ENCODE data around the gene RB1. TPM values are rescaled to one million over a fixed set of nuclear protein-coding genes. Genes with fewer than 3 reads are reported as not detected.

Gene RB1
- total and polyA plus RNA-seq, 2 experiments from 2014 or later: 25.5 to 31.0 TPM

DNA sequence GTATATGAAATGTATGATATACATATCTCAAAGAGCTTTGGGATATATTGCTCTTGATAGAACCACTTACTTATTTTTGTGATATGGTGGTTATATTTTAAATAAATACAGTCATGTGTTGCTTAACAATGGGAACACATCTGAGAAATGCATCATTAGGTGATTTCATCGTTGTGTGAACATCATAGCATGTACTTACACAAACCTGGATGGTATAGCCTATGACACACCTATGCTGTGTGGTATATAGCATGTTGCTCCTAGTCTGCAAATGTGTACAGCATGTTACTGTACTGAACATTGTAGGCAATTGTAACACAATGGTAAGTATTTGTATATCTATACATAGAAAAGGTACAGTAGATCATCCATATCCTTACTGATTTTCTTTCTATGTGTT lies 7.7 kb downstream of the RB1 start:
- peaks cover 98% of the 10 kb centered on the region for H3K79me2 ChIP-seq (ENCODE audit: insufficient read depth)

DNA sequence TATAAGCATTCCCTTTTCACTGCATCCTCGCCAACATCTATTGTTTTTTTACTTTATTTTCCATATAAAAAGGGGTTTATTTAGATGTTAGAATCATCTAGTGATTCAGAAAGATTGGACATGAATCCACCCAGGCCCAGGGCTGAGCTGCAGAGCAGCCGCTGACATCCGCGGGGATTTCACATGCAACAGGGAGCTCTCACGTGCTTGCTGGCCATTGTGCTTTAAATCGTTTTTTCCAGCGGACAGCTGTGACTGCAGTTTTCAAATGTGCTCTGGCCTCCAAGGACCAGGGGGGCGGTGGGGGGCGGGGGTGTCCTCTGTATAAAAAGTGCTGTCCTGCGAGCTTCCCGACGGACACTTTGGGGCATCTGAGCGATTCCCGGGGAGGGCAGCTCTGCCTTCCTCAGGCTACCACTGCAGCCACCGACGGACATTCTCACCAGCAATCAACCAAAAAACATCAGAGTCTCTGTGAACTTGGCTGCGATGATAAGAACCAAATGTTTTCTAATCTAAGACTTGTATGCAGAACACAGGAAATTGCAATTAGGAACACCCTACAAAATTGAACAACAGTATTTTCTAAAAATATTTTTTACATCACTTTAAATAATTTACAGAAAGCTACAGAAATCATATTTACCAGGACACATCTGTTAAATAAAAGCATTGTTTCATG lies 12.6 kb downstream of the RB1 start:
- Histone ChIP-seq H3F3A (ENCODE audit: insufficient read depth) (no peaks in the 10 kb centered on the region), H3K9me3 (ENCODE audit: low read depth) (no peaks in the 10 kb centered on the region), H3K36me3 (ENCODE audit: low read depth) (peaks cover 5% of the 10 kb centered on the region; the same call in 1 of the 2 replicates), H4K20me1 (ENCODE audit: insufficient read depth) (no peaks in the 10 kb centered on the region), H3K27me3 (replicated peaks; ENCODE audit: insufficient read depth) (no peaks in the 10 kb centered on the region), H3K79me2 (ENCODE audit: insufficient read depth) (peaks cover 79% of the 10 kb centered on the region), H2AFZ (no peak overlapping the region), H3K4me1 (ENCODE audit: insufficient read depth) (no peaks in the 10 kb centered on the region), H3K27ac (no peak overlapping the region), H3K4me3 (no peak overlapping the region), H3K9me2 (ENCODE audit: insufficient read depth) (no peaks in the 10 kb centered on the region), H3K9ac (no peak overlapping the region), H3K4me2 (ENCODE audit: unreplicated experiment) (no peak overlapping the region)
- DNase-seq: no peak
- 85% methylated on average over 15 to 17 of the region's 17 CpGs for WGBS, 2 experiments (ENCODE audit: low coverage in 1 of 2, low lambda C conversion rate in 2 of 2, missing lambda C conversion rate in 2 of 2)
- TF ChIP-seq EZH2 (IDR thresholded peaks at IDR 0.05; ENCODE audit: insufficient read depth, poor library complexity, severe bottlenecking) (no peak), EZH2phosphoT487 (IDR thresholded peaks at IDR 0.05; ENCODE audit: insufficient read depth, low read depth) (no peak)
- in situ Hi-C loops (cut with MboI): no loop called here

More for the DNA sequence above, 7.7 kb downstream of the RB1 start:
- Histone ChIP-seq H3K36me3 (ENCODE audit: low read depth) (peaks cover 15% of the 10 kb centered on the region), H3K4me2 (ENCODE audit: unreplicated experiment) (no peak overlapping the region), H3K27me3 (replicated peaks; ENCODE audit: insufficient read depth) (no peaks in the 10 kb centered on the region), H2AFZ (no peak overlapping the region), H3F3A (ENCODE audit: insufficient read depth) (no peaks in the 10 kb centered on the region), H3K9ac (no peak overlapping the region), H3K9me3 (ENCODE audit: low read depth) (no peaks in the 10 kb centered on the region), H3K4me3 (no peak overlapping the region), H4K20me1 (ENCODE audit: insufficient read depth) (no peaks in the 10 kb centered on the region), H3K27ac (no peak overlapping the region), H3K9me2 (ENCODE audit: insufficient read depth) (no peaks in the 10 kb centered on the region), H3K4me1 (ENCODE audit: insufficient read depth) (0 out of 2 replicates have a peak, but pooled peaks cover 5% of the 10 kb centered on the region)
- no peak for TF ChIP-seq EZH2phosphoT487 (IDR thresholded peaks at IDR 0.05; ENCODE audit: insufficient read depth, low read depth)
- no peak for TF ChIP-seq EZH2 (IDR thresholded peaks at IDR 0.05; ENCODE audit: insufficient read depth, poor library complexity, severe bottlenecking)
- no peak for DNase-seq
- in situ Hi-C loops (cut with MboI): no loop called here
- WGBS, 2 experiments (ENCODE audit: low coverage in 1 of 2, low lambda C conversion rate in 2 of 2, missing lambda C conversion rate in 2 of 2): 95 to 100% methylated on average over 1 of the region's 1 CpG

DNA sequence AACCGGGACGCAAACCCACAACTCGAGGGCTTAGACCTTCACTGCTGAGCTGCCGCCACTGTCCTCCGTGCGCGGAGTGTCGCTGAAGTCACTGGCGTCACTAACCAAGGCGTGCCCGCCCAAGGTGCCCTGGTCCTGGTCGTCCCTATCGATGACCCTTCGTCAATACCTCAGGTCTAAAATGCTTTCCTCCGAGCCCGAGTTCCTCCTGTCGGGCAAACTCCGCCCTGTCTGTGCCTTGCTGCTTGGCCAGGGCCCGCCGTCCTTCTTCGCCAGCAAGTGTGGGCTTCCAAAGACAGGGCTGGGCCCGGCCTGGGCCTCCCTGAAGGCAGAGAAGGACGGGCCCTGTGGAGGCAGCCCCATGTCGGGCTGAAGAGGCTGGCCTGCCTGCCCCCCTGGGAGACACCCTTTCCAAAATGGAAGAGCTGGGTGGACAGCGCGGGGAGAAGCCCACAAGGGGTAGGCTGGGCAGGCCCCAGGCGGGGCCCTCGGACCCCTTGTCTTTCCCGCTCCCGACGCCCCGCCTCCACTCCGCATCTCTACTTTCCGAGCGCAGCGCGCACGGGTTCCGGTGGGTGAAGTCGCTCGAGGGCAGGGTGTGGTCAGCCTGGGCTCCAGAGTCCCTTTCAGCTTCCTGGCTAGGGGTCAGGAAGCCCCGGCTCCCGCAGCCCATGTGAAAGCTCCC lies 13.4 kb downstream of the RB1 start:
- in situ Hi-C loops (cut with MboI): no loop called here
- Histone ChIP-seq H3K79me2 (ENCODE audit: insufficient read depth) (peaks cover 80% of the 10 kb centered on the region), H3K27me3 (replicated peaks; ENCODE audit: insufficient read depth) (no peaks in the 10 kb centered on the region), H4K20me1 (ENCODE audit: insufficient read depth) (no peaks in the 10 kb centered on the region), H3F3A (ENCODE audit: insufficient read depth) (no peaks in the 10 kb centered on the region), H3K4me3 (no peak overlapping the region), H3K36me3 (ENCODE audit: low read depth) (peaks cover 4% of the 10 kb centered on the region; the same call in 1 of the 2 replicates), H3K4me2 (ENCODE audit: unreplicated experiment) (no peak overlapping the region), H2AFZ (no peak overlapping the region), H3K9me2 (ENCODE audit: insufficient read depth) (no peaks in the 10 kb centered on the region), H3K9me3 (ENCODE audit: low read depth) (no peaks in the 10 kb centered on the region), H3K4me1 (ENCODE audit: insufficient read depth) (no peaks in the 10 kb centered on the region), H3K27ac (no peak overlapping the region), H3K9ac (no peak overlapping the region)
- WGBS, 2 experiments (ENCODE audit: low coverage in 1 of 2, low lambda C conversion rate in 2 of 2, missing lambda C conversion rate in 2 of 2): 91 to 93% methylated on average over 35 to 43 of the region's 43 CpGs
- TF ChIP-seq EZH2 (IDR thresholded peaks at IDR 0.05; ENCODE audit: insufficient read depth, poor library complexity, severe bottlenecking) (no peak), EZH2phosphoT487 (IDR thresholded peaks at IDR 0.05; ENCODE audit: insufficient read depth, low read depth) (no peak)
- no peak for DNase-seq

DNA sequence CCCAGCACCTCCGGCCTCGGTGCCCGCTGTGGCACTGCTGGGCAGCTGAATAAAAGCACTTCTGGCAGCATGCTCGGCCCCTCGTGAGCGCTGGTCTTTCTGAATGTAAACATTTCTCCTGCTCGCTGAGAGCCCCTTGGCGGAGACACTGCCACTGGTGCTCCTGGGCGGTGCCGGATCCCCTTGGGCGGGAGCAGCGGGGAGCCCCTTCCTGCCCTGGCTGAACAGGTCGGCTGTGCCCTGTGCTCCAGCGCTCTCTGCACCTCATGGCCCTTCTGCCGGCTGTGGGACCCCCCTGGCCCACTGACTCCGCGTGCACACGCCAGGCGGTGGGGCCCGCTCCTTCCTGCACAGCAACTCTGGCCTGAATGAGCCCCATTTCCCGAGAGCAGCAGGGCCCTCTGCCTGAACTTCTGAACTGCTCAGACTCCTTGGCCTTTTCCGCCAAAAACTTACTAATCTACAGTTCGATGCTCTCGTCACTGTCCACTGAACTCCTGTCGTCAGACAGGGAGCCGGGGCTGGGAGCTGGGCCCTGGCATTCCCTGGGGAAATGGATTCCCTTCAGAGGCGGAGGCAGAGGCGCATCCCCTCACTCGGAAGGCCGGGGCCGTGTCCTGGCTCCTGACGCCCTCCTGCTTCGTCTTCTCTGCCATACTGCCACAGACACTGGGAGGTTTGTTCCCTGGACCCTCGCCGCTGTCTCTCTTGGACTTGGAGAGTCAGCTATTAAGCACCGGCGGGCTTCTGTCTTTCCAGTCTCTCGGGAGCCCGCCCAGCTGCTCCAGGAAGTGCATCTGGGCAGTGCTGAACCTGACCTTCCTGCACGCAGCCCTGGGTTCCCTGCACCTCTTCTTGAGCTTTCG lies 14.2 kb downstream of the RB1 start:
- no peak overlapping the region for H2AFZ ChIP-seq
- WGBS, 2 experiments (ENCODE audit: low coverage in 1 of 2, low lambda C conversion rate in 2 of 2, missing lambda C conversion rate in 2 of 2): 88 to 90% methylated on average over 40 to 41 of the region's 41 CpGs
- H3K4me2 ChIP-seq (ENCODE audit: unreplicated experiment): no peak overlapping the region
- in situ Hi-C loops (cut with MboI): no loop called here
- no peaks in the 10 kb centered on the region for H3F3A ChIP-seq (ENCODE audit: insufficient read depth)
- H3K79me2 ChIP-seq (ENCODE audit: insufficient read depth): peaks cover 80% of the 10 kb centered on the region
- no peaks in the 10 kb centered on the region for H3K9me2 ChIP-seq (ENCODE audit: insufficient read depth)
- no peaks in the 10 kb centered on the region for H3K27me3 ChIP-seq (replicated peaks; ENCODE audit: insufficient read depth)
- no peaks in the 10 kb centered on the region for H3K36me3 ChIP-seq (ENCODE audit: low read depth)
- TF ChIP-seq EZH2 (IDR thresholded peaks at IDR 0.05; ENCODE audit: insufficient read depth, poor library complexity, severe bottlenecking) (no peak), EZH2phosphoT487 (IDR thresholded peaks at IDR 0.05; ENCODE audit: insufficient read depth, low read depth) (no peak)
- H3K9ac ChIP-seq: no peak overlapping the region
- no peak overlapping the region for H3K27ac ChIP-seq
- H3K4me1 ChIP-seq (ENCODE audit: insufficient read depth): no peaks in the 10 kb centered on the region
- H4K20me1 ChIP-seq (ENCODE audit: insufficient read depth): no peaks in the 10 kb centered on the region
- no peak overlapping the region for H3K4me3 ChIP-seq
- no peaks in the 10 kb centered on the region for H3K9me3 ChIP-seq (ENCODE audit: low read depth)
- DNase-seq: no peak
